Stimulated activated memory B cell treated with anti-CD40 and anti-IgM and Interleukin-4, amounts not matched to agents 10 μg/mL and 1 μg/mL and 100 μg/mL, for 72 hours (primary cell): ENCODE data around the gene AQP5.

Experiments
- ATAC-seq: fragments of 150-1000 bp; cut with Tn5 transposase; 2 replicates; pipeline ENCODE4 v1.10.0; 2021
- H3K27ac Mint-ChIP-seq: one replicate; pipeline ENCODE4 v1.8.0; 2022; ENCODE audit warnings: mild to moderate bottlenecking, mixed read lengths
- H3K27me3 Mint-ChIP-seq: one replicate; pipeline ENCODE4 v1.8.0; 2022; ENCODE audit warnings: mixed read lengths
- H3K36me3 Mint-ChIP-seq: one replicate; pipeline ENCODE4 v1.8.0; 2022; ENCODE audit warnings: mixed read lengths
- H3K4me1 Mint-ChIP-seq: one replicate; pipeline ENCODE4 v1.8.0; 2022; ENCODE audit warnings: mixed read lengths
- H3K4me3 Mint-ChIP-seq: one replicate; pipeline ENCODE4 v1.8.0; 2022; ENCODE audit warnings: mild to moderate bottlenecking, moderate library complexity, mixed read lengths
- H3K9me3 Mint-ChIP-seq: one replicate; pipeline ENCODE4 v1.8.0; 2022; ENCODE audit warnings: mixed read lengths

Gene AQP5

GRCh38 chr12:49942921-49943624, 18.6 kb upstream of the AQP5 start:
- Mint-ChIP-seq H3K27ac (no peak overlapping the region), H3K4me3 (no peak overlapping the region), H3K9me3 (no peaks in the 10 kb centered on the region), H3K36me3 (no peaks in the 10 kb centered on the region), H3K4me1 (peaks cover 22% of the 10 kb centered on the region), H3K27me3 (peaks cover 21% of the 10 kb centered on the region)
- ATAC-seq = no peak

DNA sequence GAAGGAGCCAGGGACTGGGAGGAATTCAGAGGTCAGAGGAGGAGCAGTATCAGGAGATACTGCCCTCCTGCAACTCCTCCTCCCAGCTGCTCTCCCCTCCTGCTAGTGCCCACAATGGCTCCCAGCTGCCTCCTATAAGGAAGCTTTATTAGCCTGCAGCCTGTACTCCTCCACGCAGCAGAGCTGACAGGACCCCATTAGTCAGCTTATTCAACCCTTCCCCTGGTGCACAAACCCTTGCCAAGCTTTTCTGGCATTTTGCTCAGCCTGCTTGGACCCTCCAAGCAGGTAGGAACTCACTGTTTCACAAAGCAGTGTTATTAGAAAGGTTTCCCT, 18.1 kb upstream of the AQP5 start:
- no peaks in the 10 kb centered on the region for H3K9me3 Mint-ChIP-seq
- H3K27me3 Mint-ChIP-seq = peaks cover 26% of the 10 kb centered on the region
- H3K4me3 Mint-ChIP-seq = no peak overlapping the region
- ATAC-seq = no peak
- H3K4me1 Mint-ChIP-seq = peaks cover 22% of the 10 kb centered on the region
- H3K27ac Mint-ChIP-seq = no peak overlapping the region
- H3K36me3 Mint-ChIP-seq = no peaks in the 10 kb centered on the region

DNA sequence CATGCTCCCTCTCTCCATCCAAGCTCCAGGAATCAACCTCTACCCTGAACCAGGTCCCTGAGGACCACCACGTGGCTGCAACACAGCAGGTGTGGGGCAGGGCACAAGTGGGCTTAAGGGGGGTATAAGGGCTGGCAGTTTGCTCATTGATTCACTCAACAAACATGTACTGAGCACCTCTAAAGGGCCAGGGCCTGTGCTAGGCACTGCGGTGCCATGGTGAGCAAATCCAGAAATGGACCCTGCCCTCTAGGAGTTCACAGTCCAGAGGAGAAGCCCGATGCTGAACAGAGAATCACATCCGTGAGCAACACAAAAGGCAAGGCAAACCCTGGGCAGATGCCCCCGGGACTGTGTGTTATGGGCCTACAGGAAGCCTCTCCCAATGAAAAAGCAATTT, 17.6 kb upstream of the AQP5 start:
- no peak overlapping the region for H3K27ac Mint-ChIP-seq
- ATAC-seq = no peak
- no peaks in the 10 kb centered on the region for H3K9me3 Mint-ChIP-seq
- peaks cover 30% of the 10 kb centered on the region for H3K27me3 Mint-ChIP-seq
- no peaks in the 10 kb centered on the region for H3K36me3 Mint-ChIP-seq
- no peak overlapping the region for H3K4me3 Mint-ChIP-seq
- H3K4me1 Mint-ChIP-seq = peaks cover 22% of the 10 kb centered on the region

DNA sequence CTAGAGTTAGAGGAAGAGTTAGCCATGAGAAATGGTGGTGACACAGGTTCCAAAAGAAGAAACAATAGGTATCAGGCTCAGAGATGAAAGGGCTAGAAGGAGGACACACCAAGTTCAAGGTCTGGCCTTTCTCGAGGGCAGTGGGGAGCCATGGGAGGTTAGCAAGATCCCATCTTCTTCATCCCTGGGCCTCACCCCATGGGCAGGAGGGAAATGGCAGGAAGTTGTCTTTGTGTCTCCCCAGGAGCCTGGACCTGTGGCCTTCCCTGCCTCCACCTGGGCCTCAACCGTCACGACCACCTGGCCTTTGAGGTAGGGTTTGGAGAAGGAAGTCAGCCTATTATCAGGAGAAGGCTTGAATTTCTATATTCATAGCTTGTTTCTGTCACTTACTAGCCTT, 17.0 kb upstream of the AQP5 start:
- peaks cover 37% of the 10 kb centered on the region for H3K27me3 Mint-ChIP-seq
- H3K4me3 Mint-ChIP-seq = no peak overlapping the region
- H3K4me1 Mint-ChIP-seq = peaks cover 22% of the 10 kb centered on the region
- H3K27ac Mint-ChIP-seq = no peak overlapping the region
- ATAC-seq = no peak
- no peaks in the 10 kb centered on the region for H3K36me3 Mint-ChIP-seq
- no peaks in the 10 kb centered on the region for H3K9me3 Mint-ChIP-seq

GRCh38 chr12:49945394-49946080, 16.1 kb upstream of the AQP5 start:
- Mint-ChIP-seq H3K9me3 (no peaks in the 10 kb centered on the region), H3K27me3 (peaks cover 45% of the 10 kb centered on the region), H3K4me3 (peak overlapping the region; percentile 80), H3K27ac (peak overlapping the region; percentile 71), H3K4me1 (peaks cover 22% of the 10 kb centered on the region), H3K36me3 (no peaks in the 10 kb centered on the region)
- ATAC-seq = peak; percentile 93

- Mint-ChIP-seq H3K4me3 (no peak overlapping the region), H3K27ac (peak overlapping the region; percentile 71), H3K36me3 (no peaks in the 10 kb centered on the region), H3K27me3 (peaks cover 51% of the 10 kb centered on the region), H3K4me1 (peaks cover 22% of the 10 kb centered on the region), H3K9me3 (no peaks in the 10 kb centered on the region)
- no peak for ATAC-seq
These were observed 15.6 kb upstream of the AQP5 start for GRCh38 chr12:49946086-49946485.

DNA sequence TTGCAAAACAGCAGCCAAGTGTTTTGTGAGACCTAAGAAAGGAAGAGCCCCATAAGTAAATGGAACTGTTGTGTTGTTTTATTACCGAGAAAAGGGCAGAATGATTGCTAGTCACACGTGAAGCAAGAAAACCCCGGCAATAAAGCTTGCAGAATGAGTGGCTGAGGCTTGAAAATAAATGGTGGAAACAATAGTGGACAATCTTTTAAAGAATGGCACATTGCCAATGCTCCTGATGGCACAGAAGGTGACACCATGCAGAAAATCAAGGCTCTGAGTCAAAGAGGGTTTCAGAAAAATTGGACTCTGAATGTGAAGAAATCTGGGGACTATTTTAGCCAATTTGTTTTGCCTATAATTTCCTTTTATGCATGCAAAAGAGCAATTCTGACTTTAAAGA, 15.2 kb upstream of the AQP5 start:
- Mint-ChIP-seq H3K36me3 (no peaks in the 10 kb centered on the region), H3K4me1 (peaks cover 22% of the 10 kb centered on the region), H3K4me3 (no peak overlapping the region), H3K27ac (no peak overlapping the region), H3K9me3 (no peaks in the 10 kb centered on the region), H3K27me3 (peaks cover 51% of the 10 kb centered on the region)
- no peak for ATAC-seq

- no peaks in the 10 kb centered on the region for H3K36me3 Mint-ChIP-seq
- H3K4me1 Mint-ChIP-seq = peaks cover 19% of the 10 kb centered on the region
- ATAC-seq = no peak
- no peaks in the 10 kb centered on the region for H3K9me3 Mint-ChIP-seq
- H3K27me3 Mint-ChIP-seq = peaks cover 52% of the 10 kb centered on the region
- H3K27ac Mint-ChIP-seq = no peak overlapping the region
- H3K4me3 Mint-ChIP-seq = no peak overlapping the region
These were observed 14.0 kb upstream of the AQP5 start for GRCh38 chr12:49947593-49948226.

DNA sequence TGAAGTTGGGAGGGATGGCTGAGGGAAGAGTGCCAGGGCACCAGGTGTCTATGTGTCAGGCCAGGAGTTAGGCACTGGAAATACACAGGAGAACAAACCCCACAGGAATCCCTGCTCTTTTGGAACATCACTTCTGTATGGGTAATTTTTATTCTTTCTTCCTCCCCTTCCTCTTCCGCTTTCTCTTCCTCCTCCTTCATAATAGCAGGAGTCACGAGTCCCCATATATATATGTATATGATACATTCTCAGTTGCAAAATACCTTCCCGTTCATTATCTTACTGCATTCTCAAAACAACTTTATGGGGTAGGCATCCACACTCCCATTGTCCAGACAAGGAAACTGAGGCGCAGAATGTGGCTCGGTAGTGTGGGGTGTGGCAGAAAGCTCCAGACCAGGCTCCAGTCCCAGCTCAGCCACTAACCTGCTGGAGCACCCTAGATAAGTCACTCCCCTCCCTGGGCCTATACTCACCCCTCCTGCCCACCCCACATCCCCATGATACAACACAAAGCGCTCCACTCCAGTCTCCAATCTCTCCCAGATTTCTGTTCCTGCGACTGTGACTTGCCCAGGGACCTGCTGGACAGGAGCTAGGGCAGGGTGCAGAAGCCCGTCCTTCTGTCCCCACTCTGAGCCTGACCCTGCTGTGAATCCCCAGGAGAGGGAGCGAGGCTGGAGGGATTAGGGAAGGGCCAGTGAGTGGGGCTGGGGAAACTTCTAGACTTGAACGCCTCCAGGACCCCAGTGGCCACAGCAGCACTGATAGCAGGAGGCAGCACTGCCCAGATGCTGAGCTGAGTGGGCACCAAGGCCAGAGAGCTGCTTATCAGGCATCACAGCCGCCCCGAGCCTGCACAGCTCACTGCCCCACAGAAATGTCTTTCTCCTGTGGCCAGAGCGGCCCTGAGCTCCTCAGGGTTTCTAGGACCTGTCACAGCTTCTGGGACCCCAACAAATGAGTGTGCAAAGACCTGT, 12.5 kb upstream of the AQP5 start:
- Mint-ChIP-seq H3K9me3 (no peaks in the 10 kb centered on the region), H3K4me1 (peaks cover 19% of the 10 kb centered on the region), H3K4me3 (no peak overlapping the region), H3K27me3 (peaks cover 66% of the 10 kb centered on the region), H3K27ac (no peak overlapping the region), H3K36me3 (no peaks in the 10 kb centered on the region)
- no peak for ATAC-seq

DNA sequence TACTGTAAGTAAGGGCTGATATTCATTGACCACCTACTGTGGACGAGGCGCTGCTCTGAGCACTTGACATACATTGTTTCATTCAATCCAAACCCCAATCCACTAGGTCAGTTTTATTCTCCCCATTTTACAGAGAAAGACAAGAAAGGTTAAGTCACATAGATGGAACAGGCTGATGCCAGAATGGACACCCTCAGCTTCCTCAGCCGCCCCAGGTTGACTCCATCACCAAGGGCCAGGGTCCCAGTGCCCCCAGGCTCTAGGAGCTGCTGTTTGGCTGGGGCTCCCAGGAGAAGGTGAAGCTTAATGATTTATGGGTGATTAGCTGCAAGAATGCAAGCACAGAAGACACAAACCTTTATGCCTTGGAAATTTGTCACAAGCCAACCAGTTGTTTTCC, 11.8 kb upstream of the AQP5 start:
- Mint-ChIP-seq H3K27ac (no peak overlapping the region), H3K27me3 (peaks cover 73% of the 10 kb centered on the region), H3K36me3 (no peaks in the 10 kb centered on the region), H3K4me3 (no peak overlapping the region), H3K9me3 (no peaks in the 10 kb centered on the region), H3K4me1 (peaks cover 19% of the 10 kb centered on the region)
- no peak for ATAC-seq

GRCh38 chr12:49950273-49951251, 11.1 kb upstream of the AQP5 start, which contains the start of gene AQP2:
TSS of gene AQP2 (plus strand) at chr12:49950737. CDS start at chr12:49950831, 94 bp downstream.
- no peak within 1 kb of the TSS for H3K27ac Mint-ChIP-seq

DNA sequence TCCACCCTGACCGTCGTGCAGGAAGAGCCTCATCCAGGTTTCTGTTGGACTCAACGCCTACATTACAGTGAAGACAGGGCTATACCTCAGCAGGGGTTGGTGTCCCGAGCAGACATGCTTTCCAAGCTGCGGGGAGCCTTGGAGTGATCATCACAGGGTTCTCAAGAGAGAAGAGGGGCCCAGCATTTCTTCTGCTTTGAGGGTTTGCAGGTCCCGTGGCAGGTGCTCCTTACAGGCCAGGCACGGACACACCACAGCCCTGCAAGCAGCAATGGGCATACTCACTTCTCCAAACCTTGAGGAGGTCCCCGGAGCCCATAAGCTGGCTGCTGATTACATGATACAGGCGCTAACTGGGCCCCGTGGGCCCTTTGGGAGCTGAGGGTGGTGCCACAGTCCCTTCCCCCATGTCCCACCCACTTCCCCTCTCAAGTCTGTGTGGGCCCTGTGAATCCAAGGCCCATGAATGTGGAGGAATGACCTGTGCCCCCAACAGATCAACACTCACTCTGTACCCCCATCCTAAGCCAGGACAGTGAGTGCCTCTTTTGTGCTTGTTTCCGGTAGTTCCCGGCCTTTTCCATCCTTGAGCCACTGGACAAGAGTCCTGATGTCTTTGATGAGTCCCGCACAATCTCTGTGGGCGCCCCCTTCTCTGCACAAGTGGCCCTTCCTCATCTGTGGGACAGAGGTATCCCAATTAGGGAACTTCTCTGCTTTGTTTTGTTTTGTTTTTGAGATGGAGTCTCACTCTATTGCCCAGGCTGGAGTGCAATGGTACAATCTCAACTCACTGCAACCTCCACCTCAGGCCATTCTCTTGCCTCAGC, 10.0 kb upstream of the AQP5 start:
- Mint-ChIP-seq H3K27me3 (peaks cover 71% of the 10 kb centered on the region), H3K4me1 (peaks cover 6% of the 10 kb centered on the region), H3K36me3 (no peaks in the 10 kb centered on the region), H3K27ac (no peak overlapping the region), H3K9me3 (no peaks in the 10 kb centered on the region), H3K4me3 (no peak overlapping the region)
- ATAC-seq = no peak

More at GRCh38 chr12:49950273-49951251, 11.1 kb upstream of the AQP5 start, which contains the start of gene AQP2:
- no peaks in the 10 kb centered on the region for H3K9me3 Mint-ChIP-seq
- no peak within 1 kb of the TSS for H3K4me3 Mint-ChIP-seq
- no peak for ATAC-seq
- peaks cover 70% of the 10 kb centered on the region for H3K27me3 Mint-ChIP-seq
- no peaks in the 10 kb centered on the region for H3K36me3 Mint-ChIP-seq
- peaks cover 14% of the 10 kb centered on the region for H3K4me1 Mint-ChIP-seq

DNA sequence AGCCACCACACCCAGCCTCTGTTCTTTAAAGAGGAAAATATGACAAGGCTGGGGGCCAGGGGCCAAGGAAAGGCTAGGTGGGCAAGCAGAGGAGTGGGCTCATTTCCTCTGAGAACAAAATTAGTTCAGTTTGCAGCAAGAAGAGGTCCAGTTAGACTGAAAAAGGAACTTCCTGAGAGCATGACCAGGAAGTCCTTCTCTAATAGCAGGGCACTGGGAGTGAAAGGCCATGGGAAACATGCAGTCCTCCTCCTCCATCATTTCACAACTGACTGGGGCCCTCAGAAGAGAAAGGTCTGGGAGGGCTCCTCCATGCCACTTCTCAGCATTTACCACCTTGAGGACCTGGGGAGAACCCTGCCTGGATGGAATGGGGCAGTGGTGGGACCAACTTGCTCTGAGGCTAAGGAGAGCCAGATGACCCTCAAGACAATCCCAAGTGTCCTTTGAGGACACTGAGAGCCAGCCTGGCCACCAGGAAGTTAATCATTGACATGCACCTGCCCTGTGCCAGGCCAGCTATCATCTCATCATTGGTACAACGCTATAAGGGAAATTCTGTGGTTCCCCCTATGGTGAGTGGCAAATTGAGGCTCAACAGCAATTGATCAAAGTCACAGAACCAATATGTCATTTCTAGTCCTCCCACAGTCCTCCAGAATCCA, 9.1 kb upstream of the AQP5 start:
- Mint-ChIP-seq H3K4me3 (no peak overlapping the region), H3K4me1 (peaks cover 6% of the 10 kb centered on the region), H3K27ac (no peak overlapping the region), H3K27me3 (peaks cover 80% of the 10 kb centered on the region), H3K36me3 (no peaks in the 10 kb centered on the region), H3K9me3 (no peaks in the 10 kb centered on the region)
- no peak for ATAC-seq
